HG03139 (cell line): ENCODE data around the gene TMEM53.
"Not testable (repeated sequence)": the region's sequence is repeated elsewhere in the genome, so short reads cannot be mapped to it uniquely, and the experiment has no call there.

Experiments
- ATAC-seq: cut with Tn5 transposase; IDR thresholded peaks from one replicate; pipeline ENCODE4 v1.9.1; 2021; ENCODE audit not compliant: unreplicated experiment

Gene TMEM53

GRCh38 chr1:44673675-44674112 lies 587 bp downstream of the TMEM53 start:
- ATAC-seq: no peak

DNA sequence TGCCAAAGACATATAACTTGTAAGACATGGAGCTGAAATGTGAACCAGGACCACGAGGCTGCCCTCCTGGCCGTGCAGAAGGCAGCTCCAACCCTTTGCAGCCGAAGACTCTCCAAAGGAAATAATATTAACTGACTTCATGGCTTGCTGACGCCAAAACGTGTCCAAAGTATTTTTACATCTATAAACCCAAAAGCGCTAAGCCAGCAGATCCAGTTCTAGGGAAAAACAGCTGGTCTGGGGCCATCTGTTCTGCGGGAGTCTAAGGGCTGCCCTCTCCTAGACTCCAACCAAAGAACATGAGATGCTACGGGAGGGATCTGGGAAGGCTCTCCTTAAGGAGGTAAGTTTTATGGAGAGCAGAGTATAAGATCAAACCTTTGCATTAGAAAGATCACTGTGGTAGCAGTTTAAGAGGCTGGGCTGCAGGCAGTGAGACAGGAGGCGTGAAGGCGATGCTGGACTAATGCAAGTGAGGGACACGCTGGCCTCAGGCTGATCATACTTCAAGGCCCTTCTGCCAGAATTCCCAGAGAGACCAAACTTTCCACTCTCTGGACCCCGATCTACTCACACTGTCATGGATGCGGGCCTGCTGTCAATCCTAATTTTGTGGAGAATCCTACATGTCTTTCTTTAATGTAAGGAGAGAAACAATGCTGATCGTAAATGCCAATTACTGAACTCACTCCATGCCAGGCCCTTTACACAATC lies 1.2 kb downstream of the TMEM53 start:
- ATAC-seq: no peak

DNA sequence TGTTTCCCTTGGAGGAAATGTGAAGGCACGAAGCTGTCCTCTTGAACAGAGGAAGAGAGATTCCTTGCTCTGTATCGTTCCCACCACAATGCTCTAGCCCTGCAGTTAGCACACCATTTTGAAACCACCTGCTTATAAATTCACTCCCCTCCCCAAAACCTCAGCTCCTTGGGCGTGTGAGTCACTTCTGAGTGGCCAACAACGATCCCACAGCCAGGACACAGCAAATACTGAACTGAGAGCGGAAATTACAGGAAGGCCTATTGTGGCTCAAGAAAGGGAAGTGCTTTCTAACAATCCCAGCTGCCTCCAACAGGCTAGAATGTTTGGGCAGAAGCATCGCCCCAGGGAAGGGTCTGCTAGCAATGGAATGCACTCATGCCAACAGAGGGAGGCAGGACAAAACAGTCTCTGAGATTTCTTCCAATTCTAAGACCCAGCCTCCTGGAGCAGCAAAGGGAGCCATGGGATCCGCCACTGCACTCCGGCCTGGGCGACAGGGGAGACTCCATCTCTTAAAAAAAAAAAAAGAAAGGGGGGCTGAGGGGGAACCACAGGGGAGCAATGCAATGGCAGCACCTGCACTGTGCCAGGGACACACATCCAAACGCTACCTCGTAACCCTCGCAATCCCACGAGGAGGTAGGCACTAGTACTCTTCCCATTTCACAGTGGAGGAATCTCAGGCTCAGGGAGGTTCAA lies 1.9 kb downstream of the TMEM53 start:
- ATAC-seq: no peak

DNA sequence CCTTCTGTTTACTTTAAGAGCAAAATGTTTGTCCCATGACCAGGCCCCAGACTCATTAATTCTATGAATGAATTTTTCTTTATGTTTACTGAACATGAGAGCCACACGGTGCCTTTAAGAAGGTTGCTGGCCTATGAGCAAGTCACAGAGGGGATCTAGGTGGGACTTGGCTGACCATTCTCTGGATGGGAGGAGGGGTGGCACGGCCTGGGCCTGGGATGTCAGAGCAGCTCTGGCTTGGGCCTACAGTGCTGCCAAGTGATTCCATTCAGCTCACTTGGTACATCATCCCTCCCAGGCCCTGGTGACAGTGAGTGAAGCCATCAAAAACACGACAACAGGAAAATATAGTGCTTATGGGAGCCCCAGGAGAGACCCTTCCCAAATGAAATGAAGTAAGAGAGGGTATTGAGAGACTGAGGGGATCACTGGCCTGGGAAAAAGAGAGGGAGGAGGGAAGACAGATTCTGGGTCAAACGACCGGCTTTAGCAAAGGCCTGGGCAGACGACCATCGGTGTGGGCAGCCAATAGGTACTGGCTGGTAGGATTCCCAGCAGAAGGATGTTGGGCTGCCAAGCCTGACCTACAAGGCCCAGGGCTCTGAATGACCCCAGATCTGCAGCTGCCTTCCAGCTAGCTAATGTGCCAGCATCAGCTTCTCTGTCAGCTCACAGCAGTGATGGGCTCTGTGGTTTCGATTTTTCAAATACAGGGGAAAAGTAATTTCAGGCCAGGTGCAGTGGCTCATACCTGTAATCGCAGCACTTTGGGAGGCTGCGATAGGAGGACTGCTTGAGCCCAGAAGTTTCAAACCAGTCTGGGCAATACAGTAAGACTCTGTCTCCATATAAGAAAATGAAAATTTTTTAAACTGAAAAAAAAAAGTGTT lies 3.3 kb downstream of the TMEM53 start:
- no peak for ATAC-seq

GRCh38 chr1:44666719-44667118 lies 7.6 kb downstream of the TMEM53 start:
- ATAC-seq: not testable (repeated sequence)

DNA sequence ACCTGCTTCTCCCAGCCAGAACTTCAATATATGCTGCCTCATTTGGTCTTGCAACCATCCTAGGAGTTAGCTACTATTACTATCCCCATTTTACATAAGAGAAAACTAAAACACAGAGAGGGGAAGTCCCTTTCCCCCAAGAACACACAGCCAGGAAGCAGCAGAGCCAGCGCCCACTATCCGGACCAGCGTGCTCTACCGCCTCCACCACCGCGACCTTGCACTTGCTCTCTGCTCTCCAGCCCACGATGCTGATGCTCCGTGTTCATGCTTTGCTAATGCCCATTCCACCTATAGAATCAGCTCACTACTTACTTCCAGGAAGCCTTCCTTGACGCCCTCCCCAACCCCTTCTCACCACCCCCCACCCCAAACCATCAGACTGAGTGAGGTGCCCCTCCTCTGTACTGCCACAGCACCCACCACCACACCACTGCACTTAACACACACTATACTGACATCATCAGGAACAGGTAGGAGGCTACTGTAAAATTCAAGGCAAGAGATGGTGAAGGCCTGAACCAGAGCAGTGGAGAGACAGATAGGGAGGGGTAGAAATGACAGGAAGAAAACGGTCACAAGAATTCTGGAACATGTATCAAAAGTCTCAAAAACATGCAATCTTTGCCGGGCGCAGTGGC lies 9.4 kb downstream of the TMEM53 start:
- no peak for ATAC-seq

DNA sequence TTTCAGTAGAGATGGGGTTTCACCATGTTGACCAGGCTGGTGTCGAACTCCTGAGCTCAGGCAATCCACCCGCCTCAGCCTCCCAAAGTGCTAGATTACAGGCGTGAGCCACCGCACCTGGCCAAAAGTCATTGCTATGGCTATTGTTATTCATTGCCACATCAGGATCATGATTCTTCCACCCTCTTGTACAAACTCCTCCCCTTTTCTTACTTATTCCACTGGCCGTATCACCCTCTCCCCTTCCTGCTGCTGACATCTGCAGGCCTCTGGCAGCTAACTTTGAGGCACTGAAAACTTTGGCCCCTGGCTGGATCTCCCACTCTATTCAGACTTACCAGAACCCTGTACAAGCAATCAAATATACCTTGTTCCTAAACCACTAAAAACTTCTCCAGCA lies 10.9 kb downstream of the TMEM53 start:
- no peak for ATAC-seq

DNA sequence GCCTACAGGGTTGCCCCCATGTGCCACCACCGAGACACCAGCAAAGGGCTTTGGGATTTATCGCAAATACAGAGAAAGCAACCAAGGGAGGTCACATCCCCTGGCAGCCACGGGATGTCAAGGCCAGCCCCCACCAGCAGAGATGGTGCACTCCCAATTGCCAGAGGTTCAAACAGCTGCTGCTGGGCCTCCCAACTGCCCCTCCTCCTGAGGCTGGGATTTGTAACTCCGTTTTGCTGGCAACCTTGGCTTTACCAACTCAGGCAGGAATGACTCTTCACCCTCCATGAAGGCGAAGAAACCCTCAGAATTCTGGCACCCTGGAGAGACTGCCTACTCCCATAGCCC lies 11.6 kb downstream of the TMEM53 start:
- ATAC-seq: no peak

- no peak for ATAC-seq
Observed at GRCh38 chr1:44661781-44662682, 12.2 kb downstream of the TMEM53 start.

DNA sequence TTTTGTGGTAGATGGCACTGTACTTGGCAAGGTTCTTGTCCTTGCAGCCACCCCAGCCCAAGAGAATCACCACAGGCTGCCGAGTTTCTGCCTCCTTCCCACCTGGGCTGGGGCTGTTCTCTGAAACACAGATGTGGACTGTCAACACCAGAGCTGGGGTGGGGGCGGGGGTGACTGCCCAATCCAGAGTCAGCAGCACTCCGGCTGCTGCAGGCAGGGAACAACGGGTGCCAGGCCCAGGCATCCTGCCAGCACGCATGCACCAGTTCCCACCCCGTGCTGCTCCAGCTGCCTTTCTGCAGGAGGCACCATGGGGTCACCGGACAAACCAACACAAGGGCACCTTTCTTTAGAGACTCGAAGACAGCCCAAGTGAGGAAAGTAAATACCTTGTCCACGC lies 14.1 kb downstream of the TMEM53 start:
- ATAC-seq: no peak

DNA sequence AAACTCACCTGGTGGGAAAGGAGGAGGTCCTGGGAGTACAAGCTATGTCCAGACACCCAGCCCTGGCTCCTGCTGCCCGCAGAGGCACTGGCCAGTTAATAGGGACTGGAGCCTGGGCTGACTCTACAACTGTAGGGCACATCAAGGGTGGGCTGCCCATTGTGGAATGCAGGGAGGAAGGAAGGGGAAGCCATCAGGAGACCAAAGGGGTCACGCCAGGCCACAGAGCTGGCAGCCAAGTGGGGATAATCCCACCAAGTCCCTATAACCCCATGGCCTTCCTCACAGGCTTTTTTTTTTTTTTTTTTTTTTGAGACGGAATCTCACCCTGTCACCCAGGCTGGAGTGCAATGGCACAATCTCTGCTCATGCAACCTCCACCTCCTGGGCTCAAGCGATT lies 14.7 kb downstream of the TMEM53 start:
- ATAC-seq: no peak

DNA sequence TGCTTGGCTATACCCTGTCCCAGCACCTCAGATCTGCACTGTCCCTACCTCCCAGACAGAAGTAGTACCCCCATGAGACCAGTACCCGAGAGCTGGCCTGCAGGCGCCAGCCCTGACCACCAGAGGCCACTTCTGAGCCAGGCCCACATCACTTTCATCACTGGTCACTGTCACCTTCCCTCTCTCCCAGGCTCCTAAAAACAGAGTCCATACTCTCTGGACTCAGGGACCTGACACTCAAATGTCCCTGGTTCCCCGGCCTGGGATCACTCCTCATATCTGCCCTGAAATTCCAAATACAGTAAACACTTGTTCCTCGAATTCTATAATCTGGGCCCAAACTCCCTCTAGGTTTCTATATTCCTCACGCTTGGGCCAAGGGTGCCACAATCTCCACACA lies 18.7 kb downstream of the TMEM53 start:
- ATAC-seq: no peak

GRCh38 chr1:44654621-44655187 lies 19.6 kb downstream of the TMEM53 start:
- no peak for ATAC-seq

DNA sequence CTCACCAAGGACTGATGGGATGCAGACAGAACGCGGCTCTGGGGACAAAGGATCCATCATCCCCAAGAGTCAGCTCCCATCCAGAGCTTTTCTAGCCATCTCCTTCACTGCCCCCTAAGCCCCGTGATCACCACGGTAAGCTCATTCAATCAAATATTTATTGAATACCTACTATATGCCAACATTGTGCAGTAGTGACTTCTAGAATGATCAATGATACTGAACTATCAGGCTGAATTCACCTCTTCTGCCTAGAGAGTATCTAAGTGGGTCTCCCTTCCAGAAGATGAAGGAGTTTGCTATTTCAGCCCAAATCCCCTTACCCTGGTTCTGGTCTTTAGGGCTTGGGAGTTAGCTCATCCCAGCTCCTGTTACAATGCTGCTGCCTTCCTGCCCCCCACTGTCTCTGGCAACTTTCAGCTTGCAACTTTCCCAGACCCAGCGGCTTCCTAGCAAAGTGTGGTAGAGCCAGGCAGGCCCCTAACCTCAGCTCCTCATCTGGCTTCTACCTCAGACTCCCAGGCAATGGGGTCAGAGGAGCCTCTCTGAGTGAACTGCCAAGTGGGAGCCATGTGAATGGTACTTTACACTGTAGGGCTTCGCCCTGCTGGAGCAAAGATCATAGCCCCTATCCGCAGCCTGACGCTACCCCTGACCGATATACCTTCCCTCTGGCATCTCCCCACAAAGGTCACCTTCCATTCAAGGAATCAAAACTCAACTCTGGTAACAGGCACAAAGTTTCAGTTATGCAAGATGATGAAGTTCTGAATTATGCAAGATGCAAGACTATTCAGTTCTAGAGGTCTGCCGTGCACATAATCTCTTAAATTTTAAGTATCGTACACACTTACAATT lies 20.9 kb downstream of the TMEM53 start:
- no peak for ATAC-seq

DNA sequence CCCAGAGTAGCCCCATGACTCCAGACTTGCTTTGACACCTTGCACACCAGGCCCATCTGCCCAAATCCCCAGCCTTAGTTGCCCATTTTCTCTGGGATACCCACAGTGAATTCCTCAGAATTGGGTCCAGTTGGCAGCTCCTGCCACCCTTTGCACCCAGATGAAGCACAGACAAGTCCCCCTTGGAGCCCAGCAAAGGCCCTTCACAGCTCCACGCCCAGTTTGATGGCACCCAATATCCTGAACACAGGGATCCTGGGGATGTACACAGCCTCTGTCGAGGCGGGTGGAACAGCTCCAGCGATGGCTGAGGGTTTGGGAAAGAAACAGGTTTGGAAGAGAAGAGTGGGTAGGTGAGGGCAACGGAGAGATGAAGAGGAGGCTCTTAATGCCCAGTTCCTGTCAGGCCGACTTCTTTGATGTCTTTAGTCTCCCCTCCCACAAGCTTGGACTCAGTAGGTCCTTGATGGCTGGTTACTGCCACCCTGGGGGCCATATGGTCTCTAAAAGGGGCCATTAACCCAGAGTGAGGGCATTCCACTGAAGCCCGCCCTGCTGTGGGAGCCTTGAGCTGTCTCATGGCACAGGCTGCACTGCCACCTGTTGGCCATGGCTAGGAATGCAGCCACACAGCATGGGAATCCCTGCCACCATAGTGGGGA lies 21.7 kb downstream of the TMEM53 start:
- ATAC-seq: peak; percentile 56

DNA sequence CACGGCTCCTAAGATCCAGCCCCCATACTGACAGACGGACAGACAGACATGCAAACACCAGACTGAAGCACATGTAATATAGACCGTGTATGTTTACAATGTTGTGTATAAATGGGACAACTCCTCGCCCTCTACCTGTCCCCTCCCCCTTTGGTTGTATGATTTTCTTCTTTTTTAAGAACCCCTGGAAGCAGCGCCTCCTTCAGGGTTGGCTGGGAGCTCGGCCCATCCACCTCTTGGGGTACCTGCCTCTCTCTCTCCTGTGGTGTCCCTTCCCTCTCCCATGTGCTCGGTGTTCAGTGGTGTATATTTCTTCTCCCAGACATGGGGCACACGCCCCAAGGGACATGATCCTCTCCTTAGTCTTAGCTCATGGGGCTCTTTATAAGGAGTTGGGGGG lies 23.2 kb downstream of the TMEM53 start:
- no peak for ATAC-seq

- no peak for ATAC-seq
Observed at GRCh38 chr1:44650159-44650831, 24.0 kb downstream of the TMEM53 start.

- ATAC-seq: no peak
Observed at GRCh38 chr1:44649788-44650158, 24.5 kb downstream of the TMEM53 start.
